ENCODE results near the gene GFI1. TPM values are rescaled to one million over a fixed set of nuclear protein-coding genes. Genes with fewer than 3 reads are reported as not detected.

GFI1 gene
- total RNA-seq, 1 experiment from 2014 or later: 0.35 TPM

GRCh38 chr1:92519043-92519442 is 32.3 kb upstream of the GFI1 start:
- DNase-seq (ENCODE audit: low spot score) (no peak), ATAC-seq (no peak)
- H3K9me3 Mint-ChIP-seq: no peaks in the 10 kb centered on the region
- H3K36me3 Mint-ChIP-seq: no peaks in the 10 kb centered on the region
- H3K4me3 Mint-ChIP-seq: no peak overlapping the region
- H3K4me1 Mint-ChIP-seq: no peaks in the 10 kb centered on the region
- no peak overlapping the region for H3K27ac Mint-ChIP-seq
- TF ChIP-seq PRRX2 (CRISPR knock-in tag; IDR thresholded peaks at IDR 0.05): no peak
- H3K27me3 Mint-ChIP-seq (ENCODE audit: low read depth): no peaks in the 10 kb centered on the region
- ChIA-PET POLR2A (no interaction called here), CTCF (no interaction called here)

GRCh38 chr1:92516574-92516973 is 29.8 kb upstream of the GFI1 start:
- POLR2A ChIA-PET: no interaction called here
- Mint-ChIP-seq H3K27ac (no peak overlapping the region), H3K4me3 (no peak overlapping the region), H3K27me3 (ENCODE audit: low read depth) (no peaks in the 10 kb centered on the region), H3K9me3 (no peaks in the 10 kb centered on the region), H3K4me1 (no peaks in the 10 kb centered on the region), H3K36me3 (no peaks in the 10 kb centered on the region)
- CTCF ChIA-PET: no interaction called here
- ATAC-seq: no peak
- TF ChIP-seq CREM (CRISPR knock-in tag; IDR thresholded peaks at IDR 0.05): no peak
- DNase-seq (ENCODE audit: low spot score): no peak

GRCh38 chr1:92515796-92516201 is 29.1 kb upstream of the GFI1 start:
- CTCF ChIA-PET: no interaction called here
- H3K4me3 Mint-ChIP-seq: no peak overlapping the region
- ATAC-seq (no peak), DNase-seq (ENCODE audit: low spot score) (no peak)
- H3K4me1 Mint-ChIP-seq: no peaks in the 10 kb centered on the region
- no peak overlapping the region for H3K27ac Mint-ChIP-seq
- H3K27me3 Mint-ChIP-seq (ENCODE audit: low read depth): no peaks in the 10 kb centered on the region
- H3K36me3 Mint-ChIP-seq: no peaks in the 10 kb centered on the region
- no peaks in the 10 kb centered on the region for H3K9me3 Mint-ChIP-seq
- POLR2A ChIA-PET: no interaction called here
- TF ChIP-seq ZNF317 (CRISPR knock-in tag; IDR thresholded peaks at IDR 0.05; ENCODE audit: borderline replicate concordance, low read depth): no peak
- TF ChIP-seq NR3C1 (CRISPR knock-in tag; conservative IDR thresholded peaks at IDR 0.05; ENCODE audit: low read depth): no peak
- no peak for TF ChIP-seq NFATC4 (CRISPR knock-in tag; IDR thresholded peaks at IDR 0.05)
- TF ChIP-seq ETV6 (CRISPR knock-in tag; IDR thresholded peaks at IDR 0.05): no peak
- no peak for TF ChIP-seq ZNF219 (CRISPR knock-in tag; IDR thresholded peaks at IDR 0.05; ENCODE audit: borderline replicate concordance)
- no peak for TF ChIP-seq USF2 (CRISPR knock-in tag; IDR thresholded peaks at IDR 0.05)
- TF ChIP-seq ARID4B (CRISPR knock-in tag; IDR thresholded peaks at IDR 0.05; ENCODE audit: borderline replicate concordance): no peak
- TF ChIP-seq FOXP4 (CRISPR knock-in tag; IDR thresholded peaks at IDR 0.05): no peak
- no peak for TF ChIP-seq RELA (CRISPR knock-in tag; IDR thresholded peaks at IDR 0.05; ENCODE audit: borderline replicate concordance)
- TF ChIP-seq CDX4 (CRISPR knock-in tag; IDR thresholded peaks at IDR 0.05; ENCODE audit: borderline replicate concordance): no peak
- TF ChIP-seq GTF2I (CRISPR knock-in tag; conservative IDR thresholded peaks at IDR 0.05): no peak
- no peak for TF ChIP-seq MLX (CRISPR knock-in tag; IDR thresholded peaks at IDR 0.05)
- no peak for TF ChIP-seq E2F5 (CRISPR knock-in tag; IDR thresholded peaks at IDR 0.05)
- no peak for TF ChIP-seq SP1 (CRISPR knock-in tag; conservative IDR thresholded peaks at IDR 0.05)

All from WTC11 (cell line).